Measurements from ENCODE around the gene CTAGE9. TPM values are rescaled to one million over a fixed set of nuclear protein-coding genes. Genes with fewer than 3 reads are reported as not detected.

Gene CTAGE9
- total and polyA plus RNA-seq, 2 donors (not counting 1 experiment from before 2014, with no cell fraction given) = not detected

DNA sequence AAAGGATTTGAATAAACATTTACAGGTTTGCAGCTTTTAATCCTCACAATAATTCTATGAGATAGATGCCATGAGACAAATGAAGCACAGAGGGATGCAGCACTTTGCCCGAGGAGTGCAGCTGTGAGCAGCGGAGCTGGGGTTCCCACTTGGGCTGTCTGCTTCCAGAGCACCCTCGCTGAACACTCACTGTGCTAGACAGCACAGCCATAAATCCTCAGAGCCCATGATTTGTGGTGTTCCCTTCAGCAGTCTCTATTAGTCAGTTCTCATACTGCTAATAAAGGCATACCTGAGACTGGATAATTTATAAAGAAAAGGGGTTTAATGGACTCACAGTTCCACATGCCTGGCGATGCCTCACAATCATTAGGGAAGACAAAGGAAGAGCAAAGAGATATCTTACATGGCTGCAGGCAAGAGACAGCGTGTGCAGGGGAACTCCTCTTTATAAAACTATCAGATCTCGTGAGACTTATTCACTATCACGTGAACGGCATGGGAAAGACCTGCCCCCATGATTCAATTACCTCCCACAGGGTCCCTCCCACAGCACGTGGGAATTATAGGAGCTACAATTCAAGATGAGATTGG lies 25.3 kb upstream of the CTAGE9 start:
- ATAC-seq (ENCODE audit: low read depth) (no peak), DNase-seq (no peak)
- H3K4me1 ChIP-seq (ENCODE audit: control insufficient read depth in 2 of 2, insufficient read depth in 2 of 2, low read length in 2 of 2) = no peaks in the 10 kb centered on the region
- H2AFZ ChIP-seq (ENCODE audit: insufficient read depth, low read depth, low read length, poor library complexity, severe bottlenecking) = no peak overlapping the region
- no peaks in the 10 kb centered on the region for H3K9me3 ChIP-seq (ENCODE audit: control extremely low read depth in 1 of 3, control insufficient read depth in 2 of 3, insufficient read depth in 1 of 3, low read length in 2 of 3)
- H3K9me3 Mint-ChIP-seq (ENCODE audit: insufficient read depth) = no peaks in the 10 kb centered on the region
- TF ChIP-seq EZH2 (IDR thresholded peaks at IDR 0.05; ENCODE audit: borderline replicate concordance, insufficient read depth, low read depth, low read length, poor library complexity, severe bottlenecking) = no peak
- TF ChIP-seq, protein P1, sequence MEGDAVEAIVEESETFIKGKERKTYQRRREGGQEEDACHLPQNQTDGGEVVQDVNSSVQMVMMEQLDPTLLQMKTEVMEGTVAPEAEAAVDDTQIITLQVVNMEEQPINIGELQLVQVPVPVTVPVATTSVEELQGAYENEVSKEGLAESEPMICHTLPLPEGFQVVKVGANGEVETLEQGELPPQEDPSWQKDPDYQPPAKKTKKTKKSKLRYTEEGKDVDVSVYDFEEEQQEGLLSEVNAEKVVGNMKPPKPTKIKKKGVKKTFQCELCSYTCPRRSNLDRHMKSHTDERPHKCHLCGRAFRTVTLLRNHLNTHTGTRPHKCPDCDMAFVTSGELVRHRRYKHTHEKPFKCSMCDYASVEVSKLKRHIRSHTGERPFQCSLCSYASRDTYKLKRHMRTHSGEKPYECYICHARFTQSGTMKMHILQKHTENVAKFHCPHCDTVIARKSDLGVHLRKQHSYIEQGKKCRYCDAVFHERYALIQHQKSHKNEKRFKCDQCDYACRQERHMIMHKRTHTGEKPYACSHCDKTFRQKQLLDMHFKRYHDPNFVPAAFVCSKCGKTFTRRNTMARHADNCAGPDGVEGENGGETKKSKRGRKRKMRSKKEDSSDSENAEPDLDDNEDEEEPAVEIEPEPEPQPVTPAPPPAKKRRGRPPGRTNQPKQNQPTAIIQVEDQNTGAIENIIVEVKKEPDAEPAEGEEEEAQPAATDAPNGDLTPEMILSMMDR (IDR thresholded peaks at IDR 0.05) = no peak
- CTCF ChIA-PET = no interaction called here
- H3K27me3 ChIP-seq (replicated peaks in 1 of 4; ENCODE audit: control extremely low read depth in 1 of 4, control insufficient read depth in 3 of 4, insufficient read depth in 4 of 4, low read length in 3 of 4) = no peaks in the 10 kb centered on the region
- H3K27me3 Mint-ChIP-seq = peaks cover 2% of the 10 kb centered on the region
- H3K4me1 Mint-ChIP-seq = no peaks in the 10 kb centered on the region
- no peak overlapping the region for H3K27ac Mint-ChIP-seq
- no peak overlapping the region for H3K9ac ChIP-seq (ENCODE audit: low read length)
- H3K4me3 ChIP-seq (ENCODE audit: control extremely low read depth in 1 of 5, extremely low read depth in 1 of 5, insufficient read depth in 1 of 5, low read depth in 2 of 5, low read length in 4 of 5) = no peak overlapping the region
- H4K20me1 ChIP-seq (ENCODE audit: control insufficient read depth, insufficient read depth, low read length, poor library complexity, severe bottlenecking) = no peaks in the 10 kb centered on the region
- no peaks in the 10 kb centered on the region for H3K79me2 ChIP-seq (ENCODE audit: control insufficient read depth, insufficient read depth, low read length)
- intact Hi-C loops (cut with micrococcal nuclease) = no loop called here
- no peak overlapping the region for H3K4me3 Mint-ChIP-seq
- 68% methylated on average over 4 of the region's 9 CpGs for WGBS (ENCODE audit: insufficient coverage)
- H3K36me3 ChIP-seq (replicated peaks in 1 of 2; ENCODE audit: control extremely low read depth in 1 of 2, control insufficient read depth in 1 of 2, extremely low read depth in 1 of 2, insufficient read depth in 2 of 2, low read length in 1 of 2) = no peaks in the 10 kb centered on the region
- POLR2A ChIA-PET = no interaction called here
- H3K4me2 ChIP-seq (replicated peaks; ENCODE audit: low read depth, low read length, poor library complexity, severe bottlenecking) = no peak overlapping the region
- no peak overlapping the region for H3K27ac ChIP-seq (ENCODE audit: low read length in 2 of 2)

DNA sequence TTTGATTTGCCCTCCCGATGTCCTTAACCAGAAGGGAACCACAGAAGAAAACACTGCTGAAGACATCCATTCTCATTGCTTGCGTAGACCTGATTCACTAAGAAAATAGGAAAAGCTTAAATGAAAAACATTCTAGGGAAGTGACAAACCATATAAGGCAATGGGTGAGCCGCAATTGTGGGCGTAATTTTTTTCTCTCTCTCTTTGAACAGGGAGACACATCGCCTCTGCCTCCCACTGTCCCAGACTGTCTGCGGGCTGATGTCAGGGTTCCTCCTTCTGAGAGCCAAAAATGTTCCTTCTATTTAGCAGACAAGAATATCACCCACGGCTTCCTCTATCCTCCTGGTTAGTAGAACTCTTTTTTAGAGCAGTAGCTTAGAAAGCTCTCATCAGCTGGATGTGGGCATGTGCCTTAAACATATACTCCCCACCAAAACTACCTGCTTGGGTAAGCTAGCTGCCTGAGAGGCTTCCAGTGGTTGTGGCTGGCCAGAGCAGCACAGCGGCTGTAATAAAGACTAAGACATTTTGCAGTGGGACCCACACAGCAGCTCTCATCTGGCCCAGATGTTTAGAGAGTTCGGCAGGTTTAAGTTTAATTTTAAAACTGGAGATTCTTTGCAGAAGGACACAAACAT lies 22.7 kb upstream of the CTAGE9 start:
- CTCF ChIA-PET = no interaction called here
- H3K4me1 ChIP-seq (ENCODE audit: control insufficient read depth in 2 of 2, insufficient read depth in 2 of 2, low read length in 2 of 2) = no peaks in the 10 kb centered on the region

More for the DNA sequence above, 22.7 kb upstream of the CTAGE9 start:
- no peaks in the 10 kb centered on the region for H3K36me3 ChIP-seq (replicated peaks in 1 of 2; ENCODE audit: control extremely low read depth in 1 of 2, control insufficient read depth in 1 of 2, extremely low read depth in 1 of 2, insufficient read depth in 2 of 2, low read length in 1 of 2)
- TF ChIP-seq, protein P1 (IDR thresholded peaks at IDR 0.05) = no peak
- no peak for TF ChIP-seq EZH2 (IDR thresholded peaks at IDR 0.05; ENCODE audit: borderline replicate concordance, insufficient read depth, low read depth, low read length, poor library complexity, severe bottlenecking)
- Mint-ChIP-seq H3K27ac (no peak overlapping the region), H3K27me3 (peaks cover 2% of the 10 kb centered on the region), H3K4me1 (no peaks in the 10 kb centered on the region), H3K4me3 (no peak overlapping the region), H3K9me3 (ENCODE audit: insufficient read depth) (no peaks in the 10 kb centered on the region)
- H3K27ac ChIP-seq (ENCODE audit: low read length in 2 of 2) = no peak overlapping the region
- DNase-seq (no peak), ATAC-seq (ENCODE audit: low read depth) (no peak)
- no peaks in the 10 kb centered on the region for H3K27me3 ChIP-seq (replicated peaks in 1 of 4; ENCODE audit: control extremely low read depth in 1 of 4, control insufficient read depth in 3 of 4, insufficient read depth in 4 of 4, low read length in 3 of 4)
- H2AFZ ChIP-seq (ENCODE audit: insufficient read depth, low read depth, low read length, poor library complexity, severe bottlenecking) = no peak overlapping the region
- H3K4me2 ChIP-seq (replicated peaks; ENCODE audit: low read depth, low read length, poor library complexity, severe bottlenecking) = no peak overlapping the region
- no peaks in the 10 kb centered on the region for H3K9me3 ChIP-seq (ENCODE audit: control extremely low read depth in 1 of 3, control insufficient read depth in 2 of 3, insufficient read depth in 1 of 3, low read length in 2 of 3)
- POLR2A ChIA-PET = no interaction called here
- no peak overlapping the region for H3K4me3 ChIP-seq (ENCODE audit: control extremely low read depth in 1 of 5, extremely low read depth in 1 of 5, insufficient read depth in 1 of 5, low read depth in 2 of 5, low read length in 4 of 5)
- intact Hi-C loops (cut with micrococcal nuclease) = no loop called here
- H3K79me2 ChIP-seq (ENCODE audit: control insufficient read depth, insufficient read depth, low read length) = no peaks in the 10 kb centered on the region
- 92% methylated on average over 7 of the region's 9 CpGs for WGBS (ENCODE audit: insufficient coverage)
- H4K20me1 ChIP-seq (ENCODE audit: control insufficient read depth, insufficient read depth, low read length, poor library complexity, severe bottlenecking) = no peaks in the 10 kb centered on the region
- no peak overlapping the region for H3K9ac ChIP-seq (ENCODE audit: low read length)
